Hepatocyte (in vitro differentiated cells): ENCODE measurements around the gene PCCA.
"Not testable (repeated sequence)": the region's sequence is repeated elsewhere in the genome, so short reads cannot be mapped to it uniquely, and the experiment has no call there.

ENCODE experiments used
- EZH2 ChIP-seq: fragments of 200-600 bp; sonication (generic); IDR thresholded peaks from 2 replicates; pipeline ENCODE4 v1.6.1; 2016; ENCODE audit warnings: antibody characterized with exemption, mild to moderate bottlenecking, borderline replicate concordance
- EZH2phosphoT487 ChIP-seq: fragments of 200-600 bp; sonication (generic); IDR thresholded peaks from one replicate; pipeline ENCODE4 v1.6.1; 2018; ENCODE audit warnings: antibody characterized with exemption, mild to moderate bottlenecking, low read depth, moderate library complexity; ENCODE audit not compliant: unreplicated experiment, severe bottlenecking
- TF ChIP-seq, protein P1 (sequence below): fragments of 200-600 bp; sonication (generic); IDR thresholded peaks from 2 replicates; pipeline ENCODE4 v1.5.1; 2016; ENCODE audit warnings: antibody characterized with exemption, mild to moderate bottlenecking; ENCODE audit not compliant: poor library complexity

DNA sequence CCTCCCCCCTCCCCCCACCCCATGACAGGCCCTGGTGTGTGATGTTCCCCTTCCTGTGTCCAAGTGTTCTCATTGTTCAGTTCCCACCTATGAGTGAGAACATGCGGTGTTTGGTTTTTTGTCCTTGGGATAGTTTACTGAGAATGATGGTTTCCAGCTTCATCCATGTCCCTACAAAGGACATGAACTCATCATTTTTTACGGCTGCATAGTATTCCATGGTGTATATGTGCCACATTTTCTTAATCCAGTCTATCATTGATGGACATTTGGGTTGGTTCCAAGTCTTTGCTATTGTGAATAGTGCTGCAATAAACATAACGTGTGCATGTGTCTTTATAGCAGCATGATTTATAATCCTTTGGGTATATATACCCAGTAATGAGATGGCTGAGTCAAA, 229.6 kb downstream of the PCCA start:
- TF ChIP-seq, protein P1, sequence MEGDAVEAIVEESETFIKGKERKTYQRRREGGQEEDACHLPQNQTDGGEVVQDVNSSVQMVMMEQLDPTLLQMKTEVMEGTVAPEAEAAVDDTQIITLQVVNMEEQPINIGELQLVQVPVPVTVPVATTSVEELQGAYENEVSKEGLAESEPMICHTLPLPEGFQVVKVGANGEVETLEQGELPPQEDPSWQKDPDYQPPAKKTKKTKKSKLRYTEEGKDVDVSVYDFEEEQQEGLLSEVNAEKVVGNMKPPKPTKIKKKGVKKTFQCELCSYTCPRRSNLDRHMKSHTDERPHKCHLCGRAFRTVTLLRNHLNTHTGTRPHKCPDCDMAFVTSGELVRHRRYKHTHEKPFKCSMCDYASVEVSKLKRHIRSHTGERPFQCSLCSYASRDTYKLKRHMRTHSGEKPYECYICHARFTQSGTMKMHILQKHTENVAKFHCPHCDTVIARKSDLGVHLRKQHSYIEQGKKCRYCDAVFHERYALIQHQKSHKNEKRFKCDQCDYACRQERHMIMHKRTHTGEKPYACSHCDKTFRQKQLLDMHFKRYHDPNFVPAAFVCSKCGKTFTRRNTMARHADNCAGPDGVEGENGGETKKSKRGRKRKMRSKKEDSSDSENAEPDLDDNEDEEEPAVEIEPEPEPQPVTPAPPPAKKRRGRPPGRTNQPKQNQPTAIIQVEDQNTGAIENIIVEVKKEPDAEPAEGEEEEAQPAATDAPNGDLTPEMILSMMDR: not testable (repeated sequence)
- not testable (repeated sequence) for TF ChIP-seq EZH2phosphoT487, EZH2
